ENCODE measurements around the gene RFNG.

The RFNG gene

DNA sequence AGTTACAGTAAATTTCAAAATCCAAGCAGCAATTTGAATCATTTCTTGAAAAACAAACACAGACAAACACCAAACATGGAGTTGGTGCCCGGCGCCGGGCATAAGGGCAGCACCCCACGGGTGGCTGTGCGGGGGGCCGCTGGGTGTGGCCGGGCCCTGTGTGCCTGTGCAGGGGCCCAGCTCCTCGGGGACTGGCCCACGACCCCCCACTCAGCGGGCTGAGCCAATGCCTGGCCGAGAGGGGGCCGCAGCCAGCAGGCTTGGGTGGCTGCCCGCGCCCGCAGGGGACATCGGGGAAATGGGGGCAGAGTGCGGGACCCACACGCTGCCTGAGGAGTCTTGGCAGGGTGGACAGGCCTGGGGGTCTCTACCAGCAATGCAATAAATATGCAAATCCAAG is 26.8 kb upstream of the RFNG start:
- no peak for DNase-seq

DNA sequence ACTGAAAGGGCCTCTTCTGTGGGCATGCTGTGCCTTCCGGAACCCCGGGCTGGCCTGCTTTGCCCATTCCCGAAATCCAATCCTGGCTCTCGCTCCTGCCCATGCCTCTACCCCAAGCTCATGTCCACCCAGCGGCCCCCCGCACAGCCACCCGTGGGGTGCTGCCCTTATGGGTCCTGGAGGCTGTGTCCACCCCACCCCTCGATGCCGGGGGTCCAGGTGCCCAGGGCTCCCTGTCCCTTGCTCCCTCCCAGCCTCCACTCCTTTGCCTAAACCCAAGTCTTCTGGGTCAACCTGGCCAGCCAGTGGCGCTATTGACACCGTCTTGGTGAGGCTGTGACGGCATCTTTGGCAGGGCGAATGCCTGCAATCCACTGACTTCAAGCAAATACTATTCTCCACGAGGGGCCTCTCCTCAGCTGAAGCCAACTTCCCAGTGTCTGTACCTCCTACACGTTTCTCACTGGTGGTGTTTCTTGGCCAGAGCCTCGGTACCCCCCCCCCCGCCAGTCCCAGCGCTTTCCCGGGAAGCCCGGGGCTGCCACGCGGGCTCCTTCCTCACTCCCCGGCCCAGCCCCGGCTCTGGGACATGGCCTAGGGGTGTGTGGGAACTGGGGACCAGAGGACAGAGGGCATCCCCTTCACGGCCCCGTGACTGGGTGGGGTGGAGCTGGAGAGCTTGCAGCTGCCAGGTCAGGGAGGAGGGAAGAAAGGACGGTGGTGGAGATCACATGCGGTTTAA is 26.2 kb upstream of the RFNG start:
- no peak for DNase-seq

DNA sequence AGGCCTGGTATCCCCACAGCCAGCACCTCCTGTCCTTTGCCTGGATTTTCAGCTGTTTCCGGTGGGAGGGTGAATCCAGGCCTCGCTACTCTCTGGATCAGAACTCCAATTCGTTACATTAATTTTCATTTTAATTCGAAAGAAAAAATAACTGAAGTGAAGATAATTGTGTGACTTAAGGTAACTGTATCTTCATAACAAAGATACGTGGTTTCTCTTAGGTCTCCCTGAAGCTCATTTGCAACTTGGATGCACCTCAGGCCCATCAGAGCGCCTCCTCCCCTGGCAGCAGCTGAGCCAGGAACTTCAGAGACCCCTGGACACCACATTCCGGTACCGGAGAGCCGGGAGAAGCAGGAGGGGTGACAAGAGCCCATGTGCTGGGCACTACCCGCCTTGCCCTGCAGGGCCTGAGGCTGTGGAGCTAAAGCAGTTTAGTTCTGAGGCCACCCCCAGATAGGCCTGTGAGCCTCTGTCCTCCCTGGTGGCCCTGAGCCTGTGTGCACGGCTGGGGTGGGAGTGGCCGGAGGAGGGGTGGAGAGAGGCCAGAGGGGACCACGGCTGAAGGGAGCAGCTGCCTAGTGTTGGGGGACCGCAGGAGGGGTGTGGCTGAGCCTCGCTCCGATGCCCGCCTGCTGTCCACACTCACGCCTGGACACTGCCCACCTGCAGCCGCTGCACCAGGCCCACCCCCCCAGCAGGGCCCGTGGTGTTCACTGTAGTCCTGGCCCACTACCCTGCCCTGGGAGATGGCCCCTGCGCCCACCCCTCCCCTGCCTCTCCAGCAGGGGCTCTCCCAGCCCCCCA is 25.4 kb upstream of the RFNG start:
- no peak for DNase-seq

DNA sequence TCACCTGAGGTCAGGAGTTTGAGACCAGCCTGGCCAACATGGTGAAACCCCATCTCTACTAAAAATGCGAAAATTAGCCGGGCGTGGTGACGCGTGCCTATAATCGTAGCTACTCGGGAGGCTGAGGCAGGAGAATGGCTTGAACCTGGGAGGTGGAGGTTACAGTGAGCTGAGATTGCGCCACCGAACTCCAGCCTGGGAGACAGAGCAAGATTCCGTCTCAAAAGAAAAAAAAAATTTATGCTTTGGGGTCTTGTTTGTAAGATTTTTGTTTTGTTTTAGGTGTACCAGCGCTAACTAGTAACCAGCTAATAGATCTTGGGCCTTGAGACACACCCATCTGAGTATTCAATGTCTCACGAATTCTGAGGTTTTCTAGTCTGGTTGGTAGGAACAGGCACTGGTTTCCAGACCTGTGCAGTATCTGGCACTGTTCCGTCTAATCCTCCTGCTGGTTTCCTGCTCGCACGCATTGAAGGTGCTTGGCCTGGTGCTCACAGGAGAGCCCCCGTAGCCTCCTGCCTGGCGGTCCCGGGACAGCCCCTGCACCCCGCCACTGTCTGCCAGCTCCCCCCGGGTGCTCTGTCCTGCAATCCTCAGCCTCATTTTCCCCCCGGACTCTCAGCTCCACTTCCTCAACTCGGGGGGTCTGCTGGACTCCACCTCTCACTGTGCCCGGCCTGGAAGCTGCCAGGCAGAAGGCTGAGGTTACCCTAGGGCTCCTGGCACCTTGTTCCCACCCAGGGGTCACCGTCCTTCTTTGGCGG is 24.6 kb upstream of the RFNG start:
- no peak for DNase-seq

DNA sequence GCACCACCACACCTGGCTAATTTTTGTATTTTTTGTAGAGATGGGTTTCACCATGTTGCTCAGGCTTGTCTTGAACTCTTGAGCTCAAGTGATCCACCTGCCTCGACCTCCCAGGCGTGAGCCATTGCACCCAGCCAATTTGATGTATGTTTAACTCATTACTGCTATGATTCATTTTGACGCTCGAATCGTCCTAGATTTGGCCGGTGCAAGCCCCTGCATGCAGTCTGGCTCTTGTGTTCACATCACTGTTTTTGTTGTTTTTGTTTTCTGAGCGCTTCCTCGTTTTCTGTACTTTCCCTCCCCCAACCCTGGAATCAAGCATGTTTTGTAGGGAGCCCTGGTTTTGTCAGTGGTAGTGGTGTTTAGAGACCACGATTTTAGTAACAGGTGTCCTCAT is 21.8 kb upstream of the RFNG start:
- DNase-seq: no peak

DNA sequence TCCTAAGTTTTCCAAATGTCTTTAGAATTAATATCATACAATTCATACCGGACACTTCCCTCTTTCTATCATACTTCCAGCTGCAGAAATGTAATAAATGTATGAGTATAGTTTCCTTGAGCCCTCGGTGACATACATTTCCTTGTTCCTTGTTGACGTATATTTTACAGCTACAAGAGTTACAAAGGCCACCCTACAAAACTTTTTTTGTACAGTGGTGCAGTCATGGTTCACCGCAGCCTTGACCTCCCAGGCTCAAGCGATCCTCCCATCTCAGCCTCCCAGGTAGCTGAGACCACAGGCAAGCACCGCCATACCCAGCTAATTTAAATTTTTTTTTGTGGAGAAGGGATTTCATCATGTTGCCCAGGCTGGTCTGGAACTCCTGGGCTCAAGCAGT is 21.2 kb upstream of the RFNG start:
- DNase-seq: no peak

DNA sequence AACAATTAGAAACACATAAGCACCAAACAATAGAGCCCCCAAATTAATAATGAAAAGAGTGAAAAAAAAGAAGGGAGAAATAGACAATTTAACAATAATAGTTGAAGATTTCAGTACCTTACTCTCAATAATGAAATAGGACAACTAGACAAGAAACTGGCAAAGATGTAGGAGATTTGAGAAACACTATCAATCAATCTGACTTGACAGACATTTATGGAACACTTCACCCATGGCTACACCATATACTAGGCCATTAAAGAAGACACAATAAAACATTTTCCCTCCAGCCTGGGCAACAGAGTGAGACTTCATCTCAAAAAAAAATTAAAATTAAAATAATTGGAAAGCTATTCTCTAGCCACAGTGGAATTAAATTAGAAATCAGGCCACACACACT is 19.0 kb upstream of the RFNG start:
- no peak for DNase-seq

DNA sequence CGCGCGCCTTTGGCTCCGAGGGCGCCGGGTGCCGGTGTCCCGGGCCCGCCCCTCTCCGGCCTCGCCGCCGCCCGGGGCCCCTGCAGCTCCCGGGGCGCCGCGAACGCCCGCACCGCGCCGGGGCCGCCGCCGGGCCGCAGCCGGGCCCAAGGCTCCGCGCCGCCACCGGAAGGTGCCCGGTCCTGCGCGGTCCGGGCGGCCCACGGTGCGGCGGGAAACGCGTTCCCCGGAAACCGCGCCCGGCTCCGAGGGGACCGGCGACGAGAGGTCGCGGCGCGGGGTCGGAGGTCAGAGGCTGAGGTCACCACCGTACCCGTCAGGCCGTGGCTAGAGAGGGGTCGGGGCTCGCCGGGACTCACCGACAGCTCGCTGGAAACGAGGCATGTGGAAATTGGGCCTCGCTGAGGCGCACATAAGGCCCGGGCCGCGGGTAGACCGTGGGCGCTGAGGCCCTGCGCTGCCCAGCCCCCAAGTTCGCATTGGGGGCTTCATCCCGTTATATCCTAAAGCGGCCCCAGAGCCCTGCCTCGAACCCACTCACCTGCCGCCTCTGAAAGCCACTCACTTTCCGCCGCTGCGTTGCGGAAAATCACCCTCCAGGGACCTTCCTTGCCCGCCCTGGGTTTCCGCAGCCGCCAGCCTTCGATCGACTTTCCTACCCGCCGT is 14.2 kb upstream of the RFNG start, which contains the start of gene DUS1L:
Gene DUS1L, minus strand, starts transcription at position 167 of the 666 bp plus-strand sequence. CDS start 745 bp downstream, outside the sequence.
- peak in 41 of 56 donors; percentile 5 to 75 (median 36) for DNase-seq

DNA sequence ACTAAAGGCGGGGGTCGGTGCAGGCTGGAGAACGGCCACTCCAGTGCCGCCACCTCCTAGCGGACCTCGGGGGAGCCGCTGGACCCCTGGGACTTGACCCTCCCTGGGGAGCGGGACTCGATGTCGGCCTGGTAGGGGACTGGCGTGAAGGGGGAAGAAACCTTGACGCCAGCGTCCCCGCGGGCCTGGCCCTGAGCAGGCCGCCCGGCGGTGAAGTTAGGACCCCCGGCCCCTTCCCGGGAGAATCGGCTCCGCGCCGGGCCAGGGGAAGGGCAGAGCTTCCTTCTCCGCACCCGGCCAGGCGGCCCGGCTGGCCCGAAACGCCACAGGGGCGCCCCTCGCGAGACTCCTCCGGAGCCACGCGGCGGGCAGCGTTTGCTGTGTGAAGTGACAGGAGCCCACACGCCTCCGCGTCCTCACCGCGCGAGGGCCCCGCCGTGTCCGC is 13.6 kb upstream of the RFNG start:
- DNase-seq: peak in 3 of 56 donors; percentile 33 to 36 (median 36)

DNA sequence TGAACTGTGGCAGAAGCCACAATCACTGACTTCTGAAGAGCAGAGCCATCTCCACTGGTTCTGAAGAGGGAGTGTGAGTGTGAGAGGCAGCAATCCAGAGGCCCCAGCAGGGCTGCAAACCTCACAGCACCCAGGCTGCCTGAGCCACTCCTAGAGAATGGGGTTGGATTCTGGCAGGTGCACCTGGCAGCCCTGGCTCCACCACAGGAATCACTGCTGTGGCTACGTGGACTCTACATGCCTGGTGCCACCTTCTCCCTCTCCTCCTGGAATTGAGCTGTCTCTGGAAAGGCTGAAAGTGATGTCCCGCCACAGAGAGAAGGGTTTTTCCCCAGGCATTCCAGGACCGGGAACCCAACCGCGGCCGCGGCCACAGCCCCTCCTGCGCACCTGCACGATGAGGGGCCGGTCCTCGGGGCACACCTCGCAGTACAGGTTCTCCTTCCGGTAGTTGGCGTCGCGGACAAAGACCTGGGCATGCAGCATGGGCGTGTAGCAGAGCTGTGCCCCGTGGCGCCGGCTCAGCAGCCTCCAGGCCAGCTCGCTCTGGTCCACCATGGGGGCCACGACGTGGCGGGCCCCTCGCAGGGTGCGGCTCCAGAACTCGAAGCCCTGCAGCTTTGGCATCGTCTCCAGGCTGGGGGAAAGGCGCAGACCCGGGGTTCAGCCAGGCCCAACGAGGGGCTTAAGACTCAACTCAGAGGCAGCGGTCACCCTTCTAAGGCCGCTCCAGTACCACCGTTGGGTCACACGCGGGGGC is 13.0 kb upstream of the RFNG start:
- no peak for DNase-seq

DNA sequence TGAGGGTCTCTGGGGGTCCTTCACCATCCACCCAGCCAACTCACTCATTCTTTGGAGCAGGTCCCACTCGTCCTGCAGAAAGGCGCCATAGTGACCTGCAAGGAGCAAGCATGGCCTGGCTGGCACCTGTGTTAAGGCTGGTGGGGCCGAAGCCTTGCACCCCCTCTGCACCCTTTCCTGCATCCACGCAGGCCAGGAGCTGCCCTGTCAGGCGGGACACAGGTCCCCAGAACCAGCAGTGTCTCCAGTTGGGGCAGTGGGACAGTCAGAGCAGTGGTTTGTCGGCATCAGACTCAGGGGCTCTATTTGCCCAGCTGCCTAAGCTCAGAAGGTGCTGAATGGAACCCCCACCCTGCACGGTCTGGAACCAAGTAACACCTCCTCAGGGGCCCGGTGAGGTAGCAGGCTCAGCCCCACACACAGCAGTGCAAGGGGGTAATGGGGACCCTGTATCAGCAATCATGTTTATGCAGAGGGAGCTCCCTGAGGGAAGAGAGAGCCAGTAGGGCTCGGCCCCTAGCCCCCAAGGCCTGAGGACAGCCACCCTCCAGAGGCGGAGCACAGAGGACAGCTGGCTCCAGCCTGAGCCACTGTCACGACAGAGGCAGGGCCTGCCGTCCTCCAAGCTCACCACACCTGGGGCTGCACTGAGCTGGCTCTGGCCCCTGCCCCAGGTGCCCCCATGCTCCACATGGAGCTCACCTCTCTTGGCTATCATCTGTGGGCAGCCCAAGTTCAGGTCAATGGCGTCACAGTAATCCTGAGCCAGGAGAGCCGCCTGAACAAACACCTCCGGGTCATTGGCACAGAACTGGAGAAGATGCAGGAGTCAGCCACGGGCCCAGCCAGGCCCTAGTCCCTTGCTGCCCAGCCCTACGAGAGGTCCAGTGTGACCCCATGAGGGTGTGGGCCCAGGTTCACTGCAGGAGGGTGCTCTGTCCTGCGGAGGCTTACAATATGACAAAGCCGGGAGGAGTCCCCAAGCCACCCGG is 12.1 kb upstream of the RFNG start:
- DNase-seq: no peak

DNA sequence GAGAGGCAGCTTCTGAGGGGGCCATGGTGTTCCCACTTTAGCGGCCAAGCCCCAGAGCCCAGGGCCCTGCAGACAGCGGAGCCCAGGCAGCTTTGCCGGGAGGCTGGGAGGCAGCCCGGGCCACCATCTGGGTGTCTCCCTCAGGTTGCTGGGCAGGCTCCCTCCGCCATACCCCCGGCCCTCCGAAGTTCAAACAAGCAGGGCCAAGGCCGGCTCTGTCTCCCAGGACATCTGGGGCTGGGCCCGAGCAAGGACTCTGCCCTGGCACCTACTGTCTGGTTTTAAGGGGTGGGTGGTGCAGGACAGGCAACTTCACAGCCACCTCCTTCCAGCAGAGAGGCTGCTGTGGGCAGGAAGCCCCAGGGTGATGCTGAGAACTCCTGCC is 11.4 kb upstream of the RFNG start:
- no peak for DNase-seq

DNA sequence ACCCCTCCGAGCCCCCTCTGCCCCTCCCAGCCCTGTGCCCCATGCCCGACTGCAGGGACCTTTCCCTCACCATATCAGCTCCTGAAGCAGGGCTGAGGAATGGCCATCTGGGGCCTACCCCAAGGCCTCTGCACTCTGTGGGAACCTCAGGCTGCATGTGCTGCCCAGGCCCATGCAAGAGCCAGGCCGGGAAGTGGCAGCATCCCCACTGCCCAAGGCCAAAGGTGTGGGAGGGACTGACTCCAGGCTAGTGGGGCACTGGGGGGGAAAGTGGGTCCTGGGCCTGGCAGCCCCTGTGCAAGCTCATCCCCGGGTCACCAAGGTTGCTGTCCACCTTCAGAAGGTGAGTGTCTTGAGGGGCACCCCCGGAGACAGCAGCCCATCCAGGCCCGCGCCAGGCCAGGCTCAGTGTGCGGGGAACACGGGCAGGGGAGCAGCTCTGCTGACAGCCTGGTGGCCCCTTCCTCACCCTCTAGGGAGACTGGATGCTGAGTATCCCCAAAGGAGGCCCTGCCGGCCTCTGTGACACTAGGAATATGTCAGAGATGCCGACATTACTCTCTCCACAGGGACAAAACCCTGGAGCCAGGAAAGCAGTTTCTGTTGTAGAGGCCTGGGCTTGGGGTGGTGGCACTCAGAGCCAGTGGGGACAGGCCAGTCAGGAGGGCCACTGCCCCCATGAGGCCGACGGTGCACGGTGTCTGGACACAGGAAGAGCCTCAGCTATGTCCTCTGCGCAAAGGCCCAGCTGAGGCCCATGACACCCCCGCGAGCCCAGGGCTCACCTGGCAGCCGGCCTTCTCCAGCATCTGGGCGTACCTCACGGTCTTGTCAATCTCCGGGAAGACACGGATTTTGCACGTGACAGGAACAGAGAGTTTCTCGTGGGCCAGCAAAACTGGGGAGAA is 10.7 kb upstream of the RFNG start:
- no peak for DNase-seq

DNA sequence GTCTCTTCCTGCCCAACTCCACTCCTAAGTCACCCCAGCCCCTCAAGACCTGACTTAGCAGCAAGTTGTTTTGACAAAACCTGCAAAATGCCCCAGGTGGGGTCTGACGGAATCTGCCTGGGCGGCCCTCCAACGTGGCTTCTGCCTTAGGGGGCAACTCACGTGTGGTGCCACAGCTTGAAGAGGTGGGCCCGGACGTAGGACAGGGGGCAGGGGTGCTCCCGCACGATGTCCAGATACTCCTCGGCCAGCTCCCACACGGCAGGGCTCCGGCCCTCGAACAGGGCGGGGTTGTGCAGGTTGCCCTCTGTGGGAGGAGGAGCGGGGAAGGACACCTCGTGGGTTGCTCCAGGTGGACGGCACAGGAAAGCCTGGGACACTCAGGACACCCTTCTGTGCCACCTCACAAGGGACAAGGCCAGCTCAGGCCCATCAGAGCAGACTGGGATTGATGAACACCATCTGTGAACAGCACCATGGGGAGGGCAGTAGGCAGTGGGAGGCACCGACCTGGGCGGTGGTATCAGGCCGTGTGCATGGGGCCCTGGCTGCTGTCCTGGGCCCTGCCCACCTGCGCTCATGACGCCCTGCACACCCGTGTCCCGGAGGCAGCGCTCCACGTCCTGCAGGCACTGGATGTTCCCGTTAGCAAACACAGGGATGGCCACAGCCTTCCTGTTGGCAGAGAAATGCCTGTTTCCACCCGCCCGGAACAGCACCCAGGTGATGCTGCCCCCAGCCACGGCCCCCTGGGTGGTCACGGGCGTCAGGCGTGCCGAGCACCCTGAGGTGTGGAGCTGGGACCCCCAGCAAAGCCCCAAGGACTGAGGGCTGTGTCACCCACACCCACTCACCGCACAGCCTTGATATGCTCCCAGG is 9.7 kb upstream of the RFNG start:
- no peak for DNase-seq

DNA sequence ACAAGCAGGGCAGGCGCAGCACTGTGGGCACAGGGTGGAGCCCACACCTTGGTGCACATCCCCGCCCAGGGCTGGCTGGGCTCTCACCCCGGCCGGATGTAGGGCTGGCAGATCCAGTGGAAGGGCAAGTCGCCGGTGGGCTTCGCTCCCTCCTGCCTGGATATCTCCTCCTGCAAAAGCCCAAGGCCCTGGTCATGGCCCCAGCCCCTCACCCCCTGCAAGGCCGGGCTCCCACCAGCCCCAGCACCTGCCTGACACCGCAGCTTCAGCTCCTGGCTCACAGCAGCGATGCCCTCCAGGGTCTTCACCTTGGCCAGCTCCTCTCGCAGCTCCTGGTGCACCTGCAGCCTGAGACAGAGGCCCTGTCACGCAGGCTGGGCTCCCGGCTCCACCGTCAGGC is 9.0 kb upstream of the RFNG start:
- DNase-seq: no peak

DNA sequence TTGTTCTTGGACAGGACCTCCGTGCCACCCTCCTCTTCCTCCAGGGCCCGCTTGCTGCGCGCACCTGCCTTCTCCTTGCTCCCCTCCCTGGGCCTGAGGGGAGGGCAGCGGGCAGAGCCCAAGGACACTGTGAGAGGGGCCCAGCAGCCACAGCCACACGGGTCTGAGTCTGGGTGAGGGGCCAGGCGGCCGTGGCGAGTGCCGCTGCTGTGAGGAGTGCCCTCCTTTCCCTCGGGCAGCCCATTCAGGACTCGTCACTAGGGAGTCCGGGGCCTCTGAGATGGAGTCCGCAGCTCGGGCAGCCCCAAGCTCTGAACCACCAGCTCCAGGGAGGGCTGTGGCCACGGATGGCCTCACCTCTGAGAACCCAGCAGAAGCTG is 8.4 kb upstream of the RFNG start:
- no peak for DNase-seq

Data from nucleus accumbens (tissue), 56 donors.